Caco-2 (cell line): ENCODE data around the gene LGALS13. TPM values are rescaled to one million over a fixed set of nuclear protein-coding genes. Genes with fewer than 3 reads are reported as not detected.
A peak's percentile ranks its signal among the peaks of the same experiment; 100 is the strongest.

ENCODE experiments used
- BruUV-seq: library from RNA; stranded (reverse); fragments of 400-500 nt; replicated peaks from 2 replicates; lab custom pipeline; 2021; lab: Mats Ljungman, UMichigan
- CTCF ChIA-PET: fragments of 300-600 bp; sonication (Branson Sonifier 250); formaldehyde crosslinking; loops from one replicate; lab custom pipeline; 2022; ENCODE audit warnings: antibody characterized with exemption; lab: Charles Lee
- POLR2A ChIA-PET: fragments of 300-600 bp; sonication (Branson Sonifier 250); formaldehyde crosslinking; loops from one replicate; lab custom pipeline; 2022; ENCODE audit warnings: antibody characterized with exemption; lab: Charles Lee
- DNase-seq, 2 experiments: peaks; one replicate each; pipeline versions ENCODE4 v3.0.0 to v3.0.0-alpha.2; 2020 to 2022
- H3K27me3 ChIP-seq: replicated peaks from 2 replicates; pipeline ENCODE4 v1.6.0; 2011; ENCODE audit warnings: low read length; ENCODE audit not compliant: control insufficient read depth, insufficient read depth
- H3K36me3 ChIP-seq: 2 replicates; pipeline ENCODE4 v1.5.1; 2011; ENCODE audit warnings: low read length; ENCODE audit not compliant: control insufficient read depth, insufficient read depth
- H3K4me1 ChIP-seq: fragments of 250-450 bp; sonication (Bioruptor Pico); 2 replicates; pipeline ENCODE4 v1.5.1; 2020; ENCODE audit warnings: mild to moderate bottlenecking
- H3K4me3 ChIP-seq: 2 replicates; pipeline ENCODE4 v1.5.1; 2011; ENCODE audit warnings: low read depth, mild to moderate bottlenecking, control low read depth, low read length
- H3K9me3 ChIP-seq: fragments of 250-450 bp; sonication (Bioruptor Pico); 2 replicates; pipeline ENCODE4 v1.5.1; 2020; ENCODE audit warnings: mild to moderate bottlenecking, moderate library complexity
- H3K27ac Mint-ChIP-seq: one replicate; pipeline ENCODE4 v1.8.0; 2022; ENCODE audit warnings: mixed read lengths; ENCODE audit not compliant: unreplicated experiment
- H3K27me3 Mint-ChIP-seq: one replicate; pipeline ENCODE4 v1.8.0; 2022; ENCODE audit warnings: mixed read lengths; ENCODE audit not compliant: insufficient read depth, unreplicated experiment
- H3K36me3 Mint-ChIP-seq: one replicate; pipeline ENCODE4 v1.8.0; 2022; ENCODE audit warnings: mild to moderate bottlenecking, mixed read lengths; ENCODE audit not compliant: insufficient read depth, unreplicated experiment
- H3K4me1 Mint-ChIP-seq: one replicate; pipeline ENCODE4 v1.8.0; 2022; ENCODE audit warnings: low read depth, mixed read lengths; ENCODE audit not compliant: unreplicated experiment
- H3K4me3 Mint-ChIP-seq: one replicate; pipeline ENCODE4 v1.8.0; 2022; ENCODE audit warnings: mild to moderate bottlenecking, moderate library complexity, mixed read lengths; ENCODE audit not compliant: unreplicated experiment
- H3K9me3 Mint-ChIP-seq: one replicate; pipeline ENCODE4 v1.8.0; 2022; ENCODE audit warnings: mixed read lengths; ENCODE audit not compliant: unreplicated experiment
- intact Hi-C: fragments of 100-400 bp; cut with micrococcal nuclease; formaldehyde crosslinking; loops from one replicate; pipeline ENCODE4 v1.10.0; 2022; ENCODE audit not compliant: unreplicated experiment
- total RNA-seq: library from RNA; stranded (reverse); gene quantifications from 2 replicates; pipeline ENCODE4 v1.2.3, GENCODE V29; 2022
- TF ChIP-seq, protein P1 (sequence below), 2 experiments: fragments of 200-600 bp in 1 of 2; IDR thresholded peaks; 1 replicate in 1 of 2; 2 replicates in 1 of 2; pipeline versions ENCODE4 v1.5.1 to v1.8.0; 2011 to 2022; ENCODE audit warnings: antibody characterized with exemption in 1 of 2, control low read depth in 1 of 2, inconsistent platforms in 1 of 2, low read depth in 1 of 2, low read length in 1 of 2, mild to moderate bottlenecking in 1 of 2, moderate library complexity in 1 of 2; ENCODE audit not compliant: insufficient read depth in 1 of 2, severe bottlenecking in 1 of 2, unreplicated experiment in 1 of 2

LGALS13 gene
- total RNA-seq, 1 experiment from 2014 or later, result not detected

DNA sequence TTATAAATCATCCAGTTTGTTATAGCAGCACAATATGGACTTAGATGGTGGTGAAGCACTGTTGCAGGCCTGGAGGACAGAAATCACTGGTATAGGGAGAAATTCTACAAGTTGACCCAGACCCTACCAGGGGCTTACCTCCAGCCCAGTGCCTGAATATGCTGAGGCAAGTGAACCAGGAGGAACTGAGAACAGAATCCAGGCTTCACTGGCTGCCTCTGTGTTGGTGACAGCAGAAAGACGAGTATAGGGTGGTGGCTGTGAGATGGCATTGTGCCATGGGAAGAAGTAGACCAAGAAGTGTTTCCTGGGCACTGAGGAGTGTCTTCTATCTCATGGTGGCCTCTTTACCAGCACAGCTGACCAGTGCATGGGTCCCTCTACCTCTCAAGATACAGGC, 46.4 kb upstream of the LGALS13 start:
- Mint-ChIP-seq H3K4me1 (peaks cover 12% of the 10 kb centered on the region), H3K27ac (no peak overlapping the region), H3K36me3 (no peaks in the 10 kb centered on the region), H3K4me3 (no peak overlapping the region), H3K9me3 (no peaks in the 10 kb centered on the region), H3K27me3 (peaks cover 20% of the 10 kb centered on the region)
- Histone ChIP-seq H3K27me3 (no peaks in the 10 kb centered on the region), H3K36me3 (no peaks in the 10 kb centered on the region), H3K9me3 (no peaks in the 10 kb centered on the region), H3K4me3 (no peak overlapping the region), H3K4me1 (peaks cover 5% of the 10 kb centered on the region; the same call in 1 of the 2 replicates)
- ChIA-PET POLR2A (no interaction called here), CTCF (no interaction called here)
- intact Hi-C loops, result no loop called here
- no TSS peak for BruUV-seq
- TF ChIP-seq, protein P1, sequence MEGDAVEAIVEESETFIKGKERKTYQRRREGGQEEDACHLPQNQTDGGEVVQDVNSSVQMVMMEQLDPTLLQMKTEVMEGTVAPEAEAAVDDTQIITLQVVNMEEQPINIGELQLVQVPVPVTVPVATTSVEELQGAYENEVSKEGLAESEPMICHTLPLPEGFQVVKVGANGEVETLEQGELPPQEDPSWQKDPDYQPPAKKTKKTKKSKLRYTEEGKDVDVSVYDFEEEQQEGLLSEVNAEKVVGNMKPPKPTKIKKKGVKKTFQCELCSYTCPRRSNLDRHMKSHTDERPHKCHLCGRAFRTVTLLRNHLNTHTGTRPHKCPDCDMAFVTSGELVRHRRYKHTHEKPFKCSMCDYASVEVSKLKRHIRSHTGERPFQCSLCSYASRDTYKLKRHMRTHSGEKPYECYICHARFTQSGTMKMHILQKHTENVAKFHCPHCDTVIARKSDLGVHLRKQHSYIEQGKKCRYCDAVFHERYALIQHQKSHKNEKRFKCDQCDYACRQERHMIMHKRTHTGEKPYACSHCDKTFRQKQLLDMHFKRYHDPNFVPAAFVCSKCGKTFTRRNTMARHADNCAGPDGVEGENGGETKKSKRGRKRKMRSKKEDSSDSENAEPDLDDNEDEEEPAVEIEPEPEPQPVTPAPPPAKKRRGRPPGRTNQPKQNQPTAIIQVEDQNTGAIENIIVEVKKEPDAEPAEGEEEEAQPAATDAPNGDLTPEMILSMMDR (IDR thresholded peaks at IDR 0.05; ENCODE audit: insufficient read depth in 1 of 2, low read depth in 1 of 2, low read length in 1 of 2, severe bottlenecking in 1 of 2, unreplicated experiment in 1 of 2), result no peak
- no peak for DNase-seq

DNA sequence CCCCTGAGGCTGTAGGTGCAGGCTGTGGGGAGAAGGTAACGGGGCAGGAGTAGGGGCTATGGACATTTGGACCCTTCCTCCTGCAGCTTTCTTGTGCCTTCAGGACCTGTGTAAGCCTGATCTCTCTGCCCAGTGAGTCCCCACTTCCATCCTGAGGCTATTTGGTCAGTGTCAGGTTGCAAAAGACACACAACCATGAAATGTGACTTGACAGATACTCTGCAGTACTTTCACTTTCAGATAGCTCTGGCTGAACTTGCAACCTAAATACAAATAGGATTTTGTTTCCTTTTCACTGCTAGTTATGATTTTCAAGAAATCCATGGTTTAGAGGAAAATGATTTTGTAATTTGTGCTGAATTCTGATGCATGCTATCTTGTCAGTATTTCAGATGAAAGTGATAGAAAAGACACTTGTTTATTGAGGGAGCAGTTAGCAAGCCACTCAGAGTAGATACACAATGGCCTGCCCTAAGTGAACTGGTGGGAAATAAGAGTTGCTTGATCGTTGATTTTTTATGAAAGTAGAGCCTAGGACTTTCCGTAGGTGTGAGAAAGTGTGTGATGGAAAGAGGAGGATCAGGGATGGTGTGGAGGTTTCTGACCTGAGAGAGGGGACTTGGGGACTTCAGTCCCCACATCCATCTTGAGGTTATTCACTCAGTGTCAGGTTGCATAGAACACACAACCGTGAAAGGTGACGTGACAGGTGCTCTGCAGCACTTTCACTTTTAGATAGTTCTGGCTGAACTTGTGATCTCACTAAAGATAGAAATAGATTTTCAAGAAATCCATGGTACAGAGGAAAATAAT, 44.3 kb upstream of the LGALS13 start:
- Histone ChIP-seq H3K4me3 (no peak overlapping the region), H3K36me3 (no peaks in the 10 kb centered on the region), H3K27me3 (no peaks in the 10 kb centered on the region), H3K9me3 (no peaks in the 10 kb centered on the region), H3K4me1 (peaks cover 5% of the 10 kb centered on the region; the same call in 1 of the 2 replicates)
- TF ChIP-seq, protein P1 (IDR thresholded peaks at IDR 0.05; ENCODE audit: insufficient read depth in 1 of 2, low read depth in 1 of 2, low read length in 1 of 2, severe bottlenecking in 1 of 2, unreplicated experiment in 1 of 2), result no peak
- Mint-ChIP-seq H3K4me3 (peak overlapping the region; percentile 14), H3K36me3 (no peaks in the 10 kb centered on the region), H3K9me3 (no peaks in the 10 kb centered on the region), H3K27ac (no peak overlapping the region), H3K27me3 (peaks cover 14% of the 10 kb centered on the region), H3K4me1 (peaks cover 12% of the 10 kb centered on the region)
- intact Hi-C loops, result no loop called here
- POLR2A ChIA-PET, result no interaction called here
- no TSS peak for BruUV-seq
- CTCF ChIA-PET, result no interaction called here
- DNase-seq, result peak; percentile 41 to 50

DNA sequence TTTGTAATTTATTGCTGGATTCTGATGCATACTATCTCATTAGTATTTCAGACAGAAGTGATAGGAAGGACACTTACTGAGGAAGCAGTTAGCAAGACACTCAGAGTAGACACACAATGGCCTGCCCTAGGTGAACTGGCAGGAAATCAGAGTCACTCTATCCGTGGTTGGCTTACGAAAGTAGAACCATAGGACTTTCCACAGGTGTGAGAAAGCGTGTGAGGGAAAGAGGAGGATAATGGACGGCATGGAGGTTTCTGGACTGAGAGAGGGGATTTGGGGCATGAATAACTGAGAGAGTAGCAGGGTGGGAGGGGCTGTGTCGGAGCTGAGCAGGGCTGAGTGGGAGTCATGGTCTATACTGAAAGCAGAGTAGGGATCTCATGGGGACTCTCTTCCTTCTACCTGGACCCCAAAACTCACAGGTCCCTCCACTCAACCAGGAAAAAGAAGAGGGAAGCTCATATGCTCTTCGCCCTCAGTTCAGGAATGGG, 43.7 kb upstream of the LGALS13 start:
- Mint-ChIP-seq H3K4me3 (no peak overlapping the region), H3K9me3 (no peaks in the 10 kb centered on the region), H3K27ac (no peak overlapping the region), H3K4me1 (peaks cover 12% of the 10 kb centered on the region), H3K36me3 (no peaks in the 10 kb centered on the region), H3K27me3 (peaks cover 10% of the 10 kb centered on the region)
- no peaks in the 10 kb centered on the region for H3K9me3 ChIP-seq
- H3K27me3 ChIP-seq, result no peaks in the 10 kb centered on the region
- BruUV-seq, result no TSS peak
- TF ChIP-seq, protein P1 (IDR thresholded peaks at IDR 0.05; ENCODE audit: insufficient read depth in 1 of 2, low read depth in 1 of 2, low read length in 1 of 2, severe bottlenecking in 1 of 2, unreplicated experiment in 1 of 2), result no peak
- H3K36me3 ChIP-seq, result no peaks in the 10 kb centered on the region
- ChIA-PET POLR2A (no interaction called here), CTCF (no interaction called here)
- intact Hi-C loops, result no loop called here
- H3K4me1 ChIP-seq, result peaks cover 5% of the 10 kb centered on the region; the same call in 1 of the 2 replicates
- H3K4me3 ChIP-seq, result no peak overlapping the region
- DNase-seq, result no peak
